HEK293T (cell line): ENCODE results near the gene CADPS.

Experiments used
- ARNT ChIP-seq: fragments of 450-650 bp; IDR thresholded peaks from 2 replicates; pipeline ENCODE4 v1.6.1; 2017; ENCODE audit warnings: mild to moderate bottlenecking
- BHLHE40 ChIP-seq: fragments of 450-650 bp; IDR thresholded peaks from 2 replicates; pipeline ENCODE4 v1.6.1; 2016; ENCODE audit warnings: mild to moderate bottlenecking, moderate library complexity, borderline replicate concordance
- FOXA1 ChIP-seq: fragments of 450-650 bp; IDR thresholded peaks from 2 replicates; pipeline ENCODE4 v1.6.1; 2016; ENCODE audit warnings: mild to moderate bottlenecking
- FOXM1 ChIP-seq: fragments of 450-650 bp; IDR thresholded peaks from 2 replicates; pipeline ENCODE4 v1.6.1; 2017; ENCODE audit warnings: mild to moderate bottlenecking, borderline replicate concordance
- HDGF ChIP-seq: fragments of 450-650 bp; IDR thresholded peaks from 2 replicates; pipeline ENCODE4 v1.6.1; 2017; ENCODE audit warnings: antibody characterized with exemption, borderline replicate concordance
- SUZ12 ChIP-seq: fragments of 450-650 bp; IDR thresholded peaks from 2 replicates; pipeline ENCODE4 v1.6.1; 2016; ENCODE audit warnings: mild to moderate bottlenecking
- TARDBP ChIP-seq: fragments of 450-650 bp; IDR thresholded peaks from 2 replicates; pipeline ENCODE4 v1.6.1; 2016
- ZNF384 ChIP-seq: fragments of 450-650 bp; IDR thresholded peaks from 2 replicates; pipeline ENCODE4 v1.6.1; 2016

- TF ChIP-seq HDGF, result no peak
- TF ChIP-seq FOXA1, result no peak
- TF ChIP-seq ARNT, result no peak
- TF ChIP-seq ZNF384, result no peak
- no peak for TF ChIP-seq BHLHE40
- TF ChIP-seq FOXM1, result no peak
- no peak for TF ChIP-seq SUZ12
- no peak for TF ChIP-seq TARDBP
Observed at GRCh38 chr3:62659660-62660059, 215.6 kb downstream of the CADPS start.
